Hepatic stellate cell (primary cell): ENCODE measurements around the gene CHST6.
"Not testable (repeated sequence)": the region's sequence is repeated elsewhere in the genome, so short reads cannot be mapped to it uniquely, and the experiment has no call there.

Source experiments
- DNase-seq: peaks from one replicate; pipeline ENCODE4 v3.0.0; 2011; ENCODE audit warnings: low spot score

CHST6 gene

GRCh38 chr16:75502916-75503605 lies 7.8 kb upstream of the CHST6 start:
- DNase-seq = no peak

GRCh38 chr16:75501820-75502219 lies 6.6 kb upstream of the CHST6 start:
- not testable (repeated sequence) for DNase-seq

GRCh38 chr16:75501359-75501758 lies 6.1 kb upstream of the CHST6 start:
- no peak for DNase-seq

GRCh38 chr16:75498605-75499322 lies 3.5 kb upstream of the CHST6 start:
- not testable (repeated sequence) for DNase-seq

- no peak for DNase-seq
Measured at GRCh38 chr16:75497558-75497957, 2.3 kb upstream of the CHST6 start.

- DNase-seq = no peak
Measured at GRCh38 chr16:75494661-75495075, 573 bp downstream of the CHST6 start.

GRCh38 chr16:75494184-75494583 lies 1.1 kb downstream of the CHST6 start:
- no peak for DNase-seq

GRCh38 chr16:75491876-75492275 lies 3.4 kb downstream of the CHST6 start:
- DNase-seq = no peak

GRCh38 chr16:75488322-75488721 lies 6.9 kb downstream of the CHST6 start:
- DNase-seq = no peak

GRCh38 chr16:75486676-75487313 lies 8.4 kb downstream of the CHST6 start:
- no peak for DNase-seq

- no peak for DNase-seq
Measured at GRCh38 chr16:75486014-75486675, 9.1 kb downstream of the CHST6 start.

- no peak for DNase-seq
Measured at GRCh38 chr16:75485230-75486013, 9.8 kb downstream of the CHST6 start.

- no peak for DNase-seq
Measured at GRCh38 chr16:75483222-75483621, 12.0 kb downstream of the CHST6 start.

GRCh38 chr16:75482434-75483205 lies 12.6 kb downstream of the CHST6 start:
- DNase-seq = no peak

- no peak for DNase-seq
Measured at GRCh38 chr16:75481475-75481874, 13.8 kb downstream of the CHST6 start.

- no peak for DNase-seq
Measured at GRCh38 chr16:75479421-75479990, 15.7 kb downstream of the CHST6 start.

- DNase-seq = no peak
Measured at GRCh38 chr16:75478480-75479345, 16.5 kb downstream of the CHST6 start.

- no peak for DNase-seq
Measured at GRCh38 chr16:75477680-75478473, 17.4 kb downstream of the CHST6 start.

- DNase-seq = no peak
Measured at GRCh38 chr16:75476817-75477216, 18.4 kb downstream of the CHST6 start.
